Inferior parietal cortex (tissue), 1 donor: Measurements from ENCODE around the gene SMOC1.

Experiments used
- DNase-seq: peaks from one replicate; pipeline ENCODE4 v3.0.0-alpha.2; 2016; ENCODE audit errors: extremely low spot score

Gene SMOC1

GRCh38 chr14:69879175-69880043 lies at the start of gene SMOC1:
Gene SMOC1 (plus strand): TSS chr14:69879416. CDS start chr14:69879679, 263 bp downstream.
- peak; percentile 47 for DNase-seq

GRCh38 chr14:69838881-69839416 lies 40.3 kb upstream of the SMOC1 start:
- DNase-seq: no peak

GRCh38 chr14:69839661-69840060 lies 39.6 kb upstream of the SMOC1 start:
- DNase-seq: no peak

- DNase-seq: no peak
Observed at GRCh38 chr14:69841656-69842055, 37.6 kb upstream of the SMOC1 start.

- DNase-seq: no peak
Observed at GRCh38 chr14:69842686-69843420, 36.4 kb upstream of the SMOC1 start.

- DNase-seq: no peak
Observed at GRCh38 chr14:69844171-69844570, 35.0 kb upstream of the SMOC1 start.

- DNase-seq: no peak
Observed at GRCh38 chr14:69845050-69845581, 34.1 kb upstream of the SMOC1 start.

- no peak for DNase-seq
Observed at GRCh38 chr14:69845787-69846186, 33.4 kb upstream of the SMOC1 start.

GRCh38 chr14:69848156-69848555 lies 31.1 kb upstream of the SMOC1 start:
- no peak for DNase-seq

- no peak for DNase-seq
Observed at GRCh38 chr14:69848903-69849391, 30.3 kb upstream of the SMOC1 start.

GRCh38 chr14:69850086-69850735 lies 29.0 kb upstream of the SMOC1 start:
- no peak for DNase-seq

GRCh38 chr14:69850736-69851112 lies 28.5 kb upstream of the SMOC1 start:
- DNase-seq: no peak

GRCh38 chr14:69852531-69853321 lies 26.5 kb upstream of the SMOC1 start:
- DNase-seq: no peak

GRCh38 chr14:69853774-69854173 lies 25.4 kb upstream of the SMOC1 start:
- no peak for DNase-seq

GRCh38 chr14:69854598-69854997 lies 24.6 kb upstream of the SMOC1 start:
- no peak for DNase-seq

- DNase-seq: no peak
Observed at GRCh38 chr14:69855180-69855832, 23.9 kb upstream of the SMOC1 start.

- DNase-seq: no peak
Observed at GRCh38 chr14:69858801-69859200, 20.4 kb upstream of the SMOC1 start.

GRCh38 chr14:69859591-69859990 lies 19.6 kb upstream of the SMOC1 start:
- DNase-seq: no peak

GRCh38 chr14:69860221-69860620 lies 19.0 kb upstream of the SMOC1 start:
- DNase-seq: no peak

- no peak for DNase-seq
Observed at GRCh38 chr14:69861025-69861569, 18.1 kb upstream of the SMOC1 start.
